ENCODE data around the gene SV2C. TPM values are rescaled to one million over a fixed set of nuclear protein-coding genes. Genes with fewer than 3 reads are reported as not detected.

SV2C gene
- total and polyA plus RNA-seq, 8 donors: 0.13 to 30.8 (median 1.4) TPM; not detected in 2

DNA sequence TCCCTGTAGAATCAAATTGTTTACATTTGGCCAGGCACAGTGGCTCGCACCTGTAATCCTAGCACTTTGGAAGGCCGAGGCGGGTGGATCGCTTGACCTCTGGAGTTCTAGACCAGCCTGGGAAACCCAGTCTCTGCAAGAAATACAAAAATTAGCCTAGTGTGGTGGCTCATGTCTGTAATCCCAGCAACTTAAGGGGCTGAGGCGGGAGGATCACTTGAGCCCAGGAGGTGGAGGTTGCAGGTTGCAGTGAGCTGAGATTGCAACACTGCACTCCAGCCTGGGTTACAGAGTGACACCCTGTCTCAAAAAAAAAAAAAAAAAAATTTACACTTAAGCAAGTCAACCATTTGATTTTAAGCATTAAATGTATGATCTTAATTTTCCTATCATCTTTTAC, 302.4 kb downstream of the SV2C start:
- no peaks in the 10 kb centered on the region for H3K9me3 ChIP-seq
- peaks cover 4 to 54% (median 33%) of the 10 kb centered on the region in 4 donors for H3K4me1 ChIP-seq
- peak overlapping the region; percentile 33 to 73 (median 61) for H3K27ac ChIP-seq
- H3K27me3 ChIP-seq: no peaks in the 10 kb centered on the region
- TF ChIP-seq, protein P1, sequence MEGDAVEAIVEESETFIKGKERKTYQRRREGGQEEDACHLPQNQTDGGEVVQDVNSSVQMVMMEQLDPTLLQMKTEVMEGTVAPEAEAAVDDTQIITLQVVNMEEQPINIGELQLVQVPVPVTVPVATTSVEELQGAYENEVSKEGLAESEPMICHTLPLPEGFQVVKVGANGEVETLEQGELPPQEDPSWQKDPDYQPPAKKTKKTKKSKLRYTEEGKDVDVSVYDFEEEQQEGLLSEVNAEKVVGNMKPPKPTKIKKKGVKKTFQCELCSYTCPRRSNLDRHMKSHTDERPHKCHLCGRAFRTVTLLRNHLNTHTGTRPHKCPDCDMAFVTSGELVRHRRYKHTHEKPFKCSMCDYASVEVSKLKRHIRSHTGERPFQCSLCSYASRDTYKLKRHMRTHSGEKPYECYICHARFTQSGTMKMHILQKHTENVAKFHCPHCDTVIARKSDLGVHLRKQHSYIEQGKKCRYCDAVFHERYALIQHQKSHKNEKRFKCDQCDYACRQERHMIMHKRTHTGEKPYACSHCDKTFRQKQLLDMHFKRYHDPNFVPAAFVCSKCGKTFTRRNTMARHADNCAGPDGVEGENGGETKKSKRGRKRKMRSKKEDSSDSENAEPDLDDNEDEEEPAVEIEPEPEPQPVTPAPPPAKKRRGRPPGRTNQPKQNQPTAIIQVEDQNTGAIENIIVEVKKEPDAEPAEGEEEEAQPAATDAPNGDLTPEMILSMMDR (IDR thresholded peaks at IDR 0.05): no peak
- no peak for TF ChIP-seq POLR2A (IDR thresholded peaks at IDR 0.05)
- no peak for TF ChIP-seq POLR2AphosphoS5 (IDR thresholded peaks at IDR 0.05)
- TF ChIP-seq EP300 (IDR thresholded peaks at IDR 0.05): no peak
- WGBS, 5 donors: 47 to 79% (median 51%) methylated on average over 5 of the region's 5 CpGs
- intact Hi-C loops (cut with DNase I; ENCODE audit: low total_unique reads): no loop called here
- H3K4me3 ChIP-seq: no peak overlapping the region
- H3K36me3 ChIP-seq: no peaks in the 10 kb centered on the region
- no peak for DNase-seq

DNA sequence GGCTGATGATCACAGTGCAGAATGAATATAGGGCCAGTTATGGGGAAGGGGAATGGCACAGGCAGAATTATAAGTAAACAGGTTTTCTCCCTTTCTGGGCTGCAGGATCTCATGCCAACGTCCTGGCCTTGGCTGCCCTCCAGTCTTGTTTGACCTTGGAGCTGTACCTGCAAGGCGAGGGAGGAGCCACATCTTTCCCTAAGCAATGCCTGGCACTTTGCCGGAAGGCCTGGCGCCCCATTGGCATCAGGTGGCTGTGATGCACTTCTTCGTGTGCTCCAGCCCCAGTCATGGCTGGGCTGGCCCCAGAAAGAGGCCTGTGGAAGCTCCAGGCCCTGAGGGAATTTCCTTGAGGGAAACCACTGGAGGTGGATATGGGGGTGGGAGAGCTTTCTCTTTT, 303.2 kb downstream of the SV2C start:
- peaks cover 4 to 55% (median 34%) of the 10 kb centered on the region in 4 donors for H3K4me1 ChIP-seq
- peak; percentile 78 to 98 for DNase-seq
- WGBS, 5 donors: 26 to 37% (median 34%) methylated on average over 5 of the region's 5 CpGs
- H3K27ac ChIP-seq: peak overlapping the region; percentile 40 to 67 (median 61)
- no peak for TF ChIP-seq EP300 (IDR thresholded peaks at IDR 0.05)
- TF ChIP-seq POLR2AphosphoS5 (IDR thresholded peaks at IDR 0.05): peak in 2 of 3 donors; percentile 48 to 78
- TF ChIP-seq POLR2A (IDR thresholded peaks at IDR 0.05): no peak
- TF ChIP-seq, protein P1 (IDR thresholded peaks at IDR 0.05): no peak
- H3K9me3 ChIP-seq: no peaks in the 10 kb centered on the region
- H3K36me3 ChIP-seq: no peaks in the 10 kb centered on the region
- H3K27me3 ChIP-seq: no peaks in the 10 kb centered on the region
- intact Hi-C loops (cut with DNase I; ENCODE audit: low total_unique reads): no loop called here
- H3K4me3 ChIP-seq: no peak overlapping the region

- Histone ChIP-seq H3K4me3 (no peak overlapping the region), H3K27me3 (no peaks in the 10 kb centered on the region), H3K9me3 (no peaks in the 10 kb centered on the region), H3K4me1 (peaks cover 4 to 55% (median 34%) of the 10 kb centered on the region in 4 donors), H3K27ac (no peak overlapping the region), H3K36me3 (no peaks in the 10 kb centered on the region)
- WGBS, 5 donors: 23 to 71% (median 47%) methylated on average over 1 of the region's 1 CpG
- no peak for TF ChIP-seq EP300 (IDR thresholded peaks at IDR 0.05)
- TF ChIP-seq POLR2A (IDR thresholded peaks at IDR 0.05): no peak
- no peak for TF ChIP-seq POLR2AphosphoS5 (IDR thresholded peaks at IDR 0.05)
- TF ChIP-seq, protein P1 (IDR thresholded peaks at IDR 0.05): no peak
- no peak for DNase-seq
- intact Hi-C loops (cut with DNase I; ENCODE audit: low total_unique reads): no loop called here
Observed at GRCh38 chr5:76388236-76388635, 305.1 kb downstream of the SV2C start.

DNA sequence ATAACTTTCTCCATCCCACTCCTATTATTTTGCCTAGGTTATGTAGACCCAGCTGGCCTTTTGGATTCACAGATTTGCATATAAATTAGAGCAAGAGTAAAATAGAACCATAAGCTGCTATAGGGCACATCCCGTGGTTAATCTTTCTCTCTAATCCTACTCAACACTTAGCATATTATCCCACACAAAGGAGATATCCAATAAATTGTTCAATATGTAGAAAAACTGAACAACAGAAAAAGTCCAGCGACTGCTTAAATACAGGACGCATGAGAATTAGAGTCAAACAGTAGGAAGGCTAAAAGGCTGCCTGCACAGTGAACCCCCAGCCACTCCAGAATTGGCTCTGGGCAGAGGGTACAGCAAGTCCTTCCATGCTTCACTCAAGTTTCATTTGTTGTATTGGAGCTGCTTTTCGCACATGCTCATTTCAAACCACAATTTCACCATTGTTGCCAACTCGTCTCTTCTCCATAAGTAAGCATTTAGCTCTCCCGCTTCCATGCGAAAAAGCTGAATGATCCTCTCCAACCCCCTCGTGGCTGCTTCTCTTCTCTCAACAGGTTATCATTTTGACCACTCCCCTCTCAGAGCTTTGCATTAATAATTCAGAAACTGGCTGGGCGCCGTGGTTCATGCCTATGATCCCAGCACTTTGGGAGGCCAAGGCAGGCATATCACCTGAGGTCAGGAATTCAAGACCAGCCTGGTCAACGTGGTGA, 305.8 kb downstream of the SV2C start:
- peaks cover 4 to 50% (median 32%) of the 10 kb centered on the region in 4 donors for H3K4me1 ChIP-seq
- H3K36me3 ChIP-seq: no peaks in the 10 kb centered on the region
- no peaks in the 10 kb centered on the region for H3K27me3 ChIP-seq
- H3K4me3 ChIP-seq: no peak overlapping the region
- intact Hi-C loops (cut with DNase I; ENCODE audit: low total_unique reads): no loop called here
- TF ChIP-seq, protein P1 (IDR thresholded peaks at IDR 0.05): no peak
- TF ChIP-seq POLR2A (IDR thresholded peaks at IDR 0.05) (no peak), EP300 (IDR thresholded peaks at IDR 0.05) (no peak), POLR2AphosphoS5 (IDR thresholded peaks at IDR 0.05) (no peak)
- no peaks in the 10 kb centered on the region for H3K9me3 ChIP-seq
- H3K27ac ChIP-seq: no peak overlapping the region
- WGBS, 5 donors: 83 to 88% (median 87%) methylated on average over 11 of the region's 11 CpGs
- no peak for DNase-seq
